A673 (cell line): ENCODE measurements around the gene TBRG4.

ENCODE experiments used
- CTCF ChIP-seq: fragments of 300-800, 200-600 bp; sonication (generic); conservative IDR thresholded peaks from 2 replicates; pipeline ENCODE4 v1.5.1; 2017; ENCODE audit warnings: low read depth, mild to moderate bottlenecking, antibody characterized with exemption, low read length, moderate library complexity, mixed read lengths
- EZH2 ChIP-seq: fragments of 200-600 bp; sonication (generic); IDR thresholded peaks from 2 replicates; pipeline ENCODE4 v1.6.1; 2017; ENCODE audit warnings: borderline replicate concordance, low read depth, mild to moderate bottlenecking, mixed read lengths, antibody characterized with exemption, low read length; ENCODE audit not compliant: poor library complexity, severe bottlenecking

GRCh38 chr7:45118292-45118691 is 6.8 kb upstream of the TBRG4 start:
- TF ChIP-seq EZH2 (no peak), CTCF (no peak)
